ENCODE data around the gene RHOF.

The RHOF gene

GRCh38 chr12:121819212-121819949, 25.9 kb upstream of the RHOF start:
- TF ChIP-seq, protein P1, sequence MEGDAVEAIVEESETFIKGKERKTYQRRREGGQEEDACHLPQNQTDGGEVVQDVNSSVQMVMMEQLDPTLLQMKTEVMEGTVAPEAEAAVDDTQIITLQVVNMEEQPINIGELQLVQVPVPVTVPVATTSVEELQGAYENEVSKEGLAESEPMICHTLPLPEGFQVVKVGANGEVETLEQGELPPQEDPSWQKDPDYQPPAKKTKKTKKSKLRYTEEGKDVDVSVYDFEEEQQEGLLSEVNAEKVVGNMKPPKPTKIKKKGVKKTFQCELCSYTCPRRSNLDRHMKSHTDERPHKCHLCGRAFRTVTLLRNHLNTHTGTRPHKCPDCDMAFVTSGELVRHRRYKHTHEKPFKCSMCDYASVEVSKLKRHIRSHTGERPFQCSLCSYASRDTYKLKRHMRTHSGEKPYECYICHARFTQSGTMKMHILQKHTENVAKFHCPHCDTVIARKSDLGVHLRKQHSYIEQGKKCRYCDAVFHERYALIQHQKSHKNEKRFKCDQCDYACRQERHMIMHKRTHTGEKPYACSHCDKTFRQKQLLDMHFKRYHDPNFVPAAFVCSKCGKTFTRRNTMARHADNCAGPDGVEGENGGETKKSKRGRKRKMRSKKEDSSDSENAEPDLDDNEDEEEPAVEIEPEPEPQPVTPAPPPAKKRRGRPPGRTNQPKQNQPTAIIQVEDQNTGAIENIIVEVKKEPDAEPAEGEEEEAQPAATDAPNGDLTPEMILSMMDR (IDR thresholded peaks at IDR 0.05; ENCODE audit: extremely low read depth, missing control alignments): no peak
- DNase-seq (ENCODE audit: low spot score): no peak

DNA sequence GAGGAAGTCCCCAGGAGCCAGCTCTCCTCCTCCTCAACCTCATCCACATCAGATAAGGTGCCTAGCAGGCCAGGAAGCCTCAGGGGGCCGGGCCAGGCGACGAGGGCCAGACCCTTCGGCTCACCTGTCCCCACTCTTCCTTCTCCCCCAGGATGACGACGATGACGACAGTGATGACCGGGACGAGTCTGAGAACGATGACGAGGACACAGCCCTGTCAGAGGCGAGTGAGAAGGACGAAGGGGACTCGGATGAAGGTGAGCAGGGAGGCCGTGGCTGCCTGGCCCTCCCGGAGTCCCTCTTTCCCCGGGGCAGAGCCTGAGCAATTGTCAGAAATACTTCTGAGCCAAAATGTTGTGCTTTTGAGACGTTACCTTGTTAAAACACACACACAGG, 24.2 kb upstream of the RHOF start:
- TF ChIP-seq, protein P1 (IDR thresholded peaks at IDR 0.05; ENCODE audit: extremely low read depth, missing control alignments): no peak
- DNase-seq (ENCODE audit: low spot score): no peak

- TF ChIP-seq, protein P1 (IDR thresholded peaks at IDR 0.05; ENCODE audit: extremely low read depth, missing control alignments): no peak
- DNase-seq (ENCODE audit: low spot score): no peak
Measured at GRCh38 chr12:121816925-121817647, 23.6 kb upstream of the RHOF start.

DNA sequence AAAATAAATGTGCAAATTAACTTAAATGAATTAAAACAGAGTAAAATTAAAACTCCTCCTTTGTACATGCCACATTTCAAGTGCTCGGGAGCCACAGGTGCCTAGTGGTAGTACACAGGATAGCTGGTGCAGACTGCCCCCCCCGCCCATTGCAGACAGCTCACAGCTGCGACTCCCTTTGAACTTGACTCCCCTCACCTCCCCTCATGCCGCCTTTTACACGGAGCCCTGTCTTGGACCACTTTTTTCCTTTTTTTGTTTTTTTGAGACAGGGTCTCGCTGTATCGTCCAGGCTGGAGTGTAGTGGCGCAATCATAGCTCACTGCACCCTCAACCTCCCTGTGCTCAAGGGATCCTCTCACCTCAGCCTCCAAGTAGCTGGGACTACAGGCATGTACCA, 21.8 kb upstream of the RHOF start:
- DNase-seq (ENCODE audit: low spot score): no peak
- TF ChIP-seq, protein P1 (IDR thresholded peaks at IDR 0.05; ENCODE audit: extremely low read depth, missing control alignments): no peak

GRCh38 chr12:121814429-121815119, 21.1 kb upstream of the RHOF start:
- DNase-seq (ENCODE audit: low spot score): no peak
- TF ChIP-seq, protein P1 (IDR thresholded peaks at IDR 0.05; ENCODE audit: extremely low read depth, missing control alignments): no peak

DNA sequence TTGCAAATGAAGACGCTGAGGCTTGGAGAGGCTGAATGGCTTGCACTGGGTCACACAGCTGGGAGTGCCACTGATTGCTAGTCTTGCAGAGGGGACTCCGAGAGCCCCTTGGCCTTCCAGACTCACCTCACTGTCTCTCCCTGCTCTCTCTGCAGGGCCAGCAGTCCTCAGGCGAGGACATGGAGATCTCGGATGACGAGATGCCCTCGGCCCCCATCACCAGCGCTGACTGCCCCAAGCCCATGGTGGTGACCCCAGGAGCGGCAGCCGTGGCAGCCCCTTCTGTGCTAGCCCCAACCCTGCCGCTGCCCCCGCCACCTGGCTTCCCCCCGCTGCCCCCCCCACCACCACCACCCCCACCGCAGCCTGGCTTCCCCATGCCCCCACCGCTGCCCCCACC, 20.5 kb upstream of the RHOF start:
- no peak for DNase-seq (ENCODE audit: low spot score)
- TF ChIP-seq, protein P1 (IDR thresholded peaks at IDR 0.05; ENCODE audit: extremely low read depth, missing control alignments): no peak
